CD14-positive monocyte (primary cell): Measurements from ENCODE around the gene SCG5. TPM values are rescaled to one million over a fixed set of nuclear protein-coding genes. Genes with fewer than 3 reads are reported as not detected.

ENCODE experiments used
- DNase-seq, 3 donors: peaks; one replicate each; pipeline ENCODE4 v3.0.0-alpha.2; 2011 to 2022
- H2AFZ ChIP-seq: 2 replicates; pipeline ENCODE4 v1.6.0; 2012; ENCODE audit warnings: mild to moderate bottlenecking, low read depth, low read length, inconsistent platforms; ENCODE audit not compliant: insufficient read depth, poor library complexity, severe bottlenecking
- H3K27ac ChIP-seq, 2 donors: 1 replicate in 1 of 2; 2 replicates in 1 of 2; pipeline ENCODE4 v1.5.1; 2012 to 2013; ENCODE audit warnings: low read length in 2 of 2, control low read depth in 1 of 2, inconsistent platforms in 1 of 2, low read depth in 1 of 2, mild to moderate bottlenecking in 1 of 2
- H3K27me3 ChIP-seq, 2 donors: one replicate each; pipeline versions ENCODE4 v1.6.0 to v1.6.1; 2011 to 2013; ENCODE audit warnings: low read length in 2 of 2; ENCODE audit not compliant: control insufficient read depth in 2 of 2, insufficient read depth in 2 of 2
- H3K36me3 ChIP-seq, 2 donors: replicated peaks in 1 of 2; 1 replicate in 1 of 2; 2 replicates in 1 of 2; pipeline versions ENCODE4 v1.5.1 to v1.6.1; 2012 to 2013; ENCODE audit warnings: low read length in 2 of 2, control low read depth in 1 of 2, inconsistent platforms in 1 of 2, mild to moderate bottlenecking in 1 of 2; ENCODE audit not compliant: insufficient read depth in 2 of 2, control insufficient read depth in 1 of 2
- H3K4me1 ChIP-seq, 2 donors: 1 replicate in 1 of 2; 2 replicates in 1 of 2; pipeline versions ENCODE4 v1.5.1 to v1.6.1; 2012 to 2013; ENCODE audit warnings: low read length in 2 of 2, control low read depth in 1 of 2, inconsistent platforms in 1 of 2, mild to moderate bottlenecking in 1 of 2, moderate library complexity in 1 of 2; ENCODE audit not compliant: insufficient read depth in 2 of 2, control insufficient read depth in 1 of 2
- H3K4me2 ChIP-seq: replicated peaks from 2 replicates; pipeline ENCODE3; 2012; ENCODE audit warnings: low read length, moderate library complexity, mild to moderate bottlenecking; ENCODE audit not compliant: poor library complexity, severe bottlenecking; ENCODE audit errors: extremely low read depth
- H3K4me3 ChIP-seq, 3 experiments: fragments of 200-600 bp in 1 of 3; sonication (generic) in 1 of 3; replicated peaks in 1 of 3; 1 replicate in 2 of 3; 2 replicates in 1 of 3; pipeline ENCODE4 v1.5.1; 2011 to 2013; ENCODE audit warnings: low read length in 3 of 3, mild to moderate bottlenecking in 3 of 3, control low read depth in 2 of 3, low read depth in 2 of 3, inconsistent platforms in 1 of 3, moderate library complexity in 1 of 3
- H3K79me2 ChIP-seq: 2 replicates; pipeline ENCODE4 v1.6.0; 2012; ENCODE audit warnings: mild to moderate bottlenecking, control low read depth, inconsistent platforms, low read length, moderate library complexity; ENCODE audit not compliant: insufficient read depth
- H3K9ac ChIP-seq: 2 replicates; pipeline ENCODE4 v1.6.0; 2017; ENCODE audit warnings: low read length, mild to moderate bottlenecking; ENCODE audit not compliant: insufficient read depth, poor library complexity, severe bottlenecking
- H3K9me3 ChIP-seq, 2 donors: replicated peaks in 1 of 2; 1 replicate in 1 of 2; 2 replicates in 1 of 2; pipeline versions ENCODE4 v1.5.1 to v1.6.1; 2012 to 2013; ENCODE audit warnings: low read length in 2 of 2, control low read depth in 1 of 2; ENCODE audit not compliant: control insufficient read depth in 1 of 2, insufficient read depth in 1 of 2
- H4K20me1 ChIP-seq: 2 replicates; pipeline ENCODE4 v1.6.0; 2012; ENCODE audit warnings: mild to moderate bottlenecking, low read length, control low read depth, moderate library complexity; ENCODE audit not compliant: insufficient read depth
- H3K27ac Mint-ChIP-seq, 7 donors: one replicate each; pipeline ENCODE4 v1.8.0; 2020; ENCODE audit warnings: mild to moderate bottlenecking in 7 of 7, mixed read lengths in 7 of 7, moderate library complexity in 6 of 7, inconsistent platforms in 2 of 7
- H3K27me3 Mint-ChIP-seq, 3 donors: one replicate each; pipeline ENCODE4 v1.8.0; 2021 to 2022; ENCODE audit warnings: low read depth in 3 of 3, mild to moderate bottlenecking in 3 of 3, mixed read lengths in 3 of 3, moderate library complexity in 3 of 3, inconsistent platforms in 1 of 3
- H3K36me3 Mint-ChIP-seq, 2 donors: one replicate each; pipeline ENCODE4 v1.8.0; 2020; ENCODE audit warnings: mixed read lengths in 2 of 2, inconsistent platforms in 1 of 2, mild to moderate bottlenecking in 1 of 2
- H3K4me1 Mint-ChIP-seq: one replicate; pipeline ENCODE4 v1.8.0; 2020; ENCODE audit warnings: mild to moderate bottlenecking, mixed read lengths
- H3K4me3 Mint-ChIP-seq, 2 donors: one replicate each; pipeline ENCODE4 v1.8.0; 2020; ENCODE audit warnings: mild to moderate bottlenecking in 2 of 2, mixed read lengths in 2 of 2, moderate library complexity in 1 of 2
- H3K9me3 Mint-ChIP-seq, 7 donors: one replicate each; pipeline ENCODE4 v1.8.0; 2020 to 2022; ENCODE audit warnings: mixed read lengths in 7 of 7, mild to moderate bottlenecking in 6 of 7, moderate library complexity in 6 of 7, inconsistent platforms in 2 of 7
- WGBS: methylation state at CpG from one replicate; pipeline ENCODE4 v1.1.5; 2013; ENCODE audit warnings: missing lambda C conversion rate; ENCODE audit not compliant: insufficient coverage; 5-methylcytosine and 5-hydroxymethylcytosine counted together
- intact Hi-C, 2 donors: fragments of 100-400 bp; cut with micrococcal nuclease; formaldehyde crosslinking; loops; one replicate each; pipeline versions ENCODE4 v1.15.0 to v1.15.1; 2023
- polyA plus RNA-seq, 3 donors: library from polyadenylated mRNA; depleted of rRNA in 1 of 3; unstranded in 2 of 3; stranded (reverse) in 1 of 3; fragments of 300-500 nt in 2 of 3; fragments of >200 nt in 1 of 3; fragmentation: Illumina TruSeq in 2 of 3; gene quantifications; 1 replicate in 2 of 3; 2 replicates in 1 of 3; pipeline ENCODE4 v1.2.3, GENCODE V29; 2012 to 2021
- TF ChIP-seq, protein P1 (sequence below): fragments of 200-600 bp; IDR thresholded peaks from one replicate; pipeline ENCODE4 v1.8.0; 2022; ENCODE audit warnings: antibody characterized with exemption, mild to moderate bottlenecking

The SCG5 gene
- polyA plus RNA-seq, 3 donors, result not detected

DNA sequence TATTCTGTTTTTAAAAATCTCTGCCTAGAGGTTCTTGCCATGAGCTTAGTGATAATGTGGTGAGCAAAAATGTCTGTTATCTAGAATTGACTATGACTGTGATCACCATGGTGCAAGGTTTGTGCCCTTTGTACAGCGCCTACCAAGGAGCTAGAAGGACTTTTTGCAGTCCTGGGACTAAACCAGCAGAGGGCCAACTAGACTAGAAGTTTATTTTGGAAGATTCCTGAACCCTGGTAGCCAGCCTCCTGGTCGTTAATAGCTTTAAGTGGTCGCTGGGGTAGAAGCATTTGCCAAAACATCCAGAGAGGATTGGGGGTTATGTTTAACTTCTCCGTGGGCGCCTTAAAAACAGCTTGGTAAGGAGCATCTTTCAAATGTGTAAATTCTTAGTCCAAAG lies 7.8 kb downstream of the SCG5 start:
- H3K9me3 ChIP-seq, result no peaks in the 10 kb centered on the region
- 87% methylated on average over 3 of the region's 5 CpGs for WGBS
- H3K4me1 ChIP-seq, result no peaks in the 10 kb centered on the region
- no peaks in the 10 kb centered on the region for H3K9me3 Mint-ChIP-seq
- no peak overlapping the region for H2AFZ ChIP-seq
- DNase-seq, result no peak
- no peak overlapping the region for H3K9ac ChIP-seq
- H3K4me3 ChIP-seq, result no peak overlapping the region
- H3K27ac ChIP-seq, result no peak overlapping the region
- H3K27me3 Mint-ChIP-seq, result no peaks in the 10 kb centered on the region
- no peaks in the 10 kb centered on the region for H3K27me3 ChIP-seq
- TF ChIP-seq, protein P1, sequence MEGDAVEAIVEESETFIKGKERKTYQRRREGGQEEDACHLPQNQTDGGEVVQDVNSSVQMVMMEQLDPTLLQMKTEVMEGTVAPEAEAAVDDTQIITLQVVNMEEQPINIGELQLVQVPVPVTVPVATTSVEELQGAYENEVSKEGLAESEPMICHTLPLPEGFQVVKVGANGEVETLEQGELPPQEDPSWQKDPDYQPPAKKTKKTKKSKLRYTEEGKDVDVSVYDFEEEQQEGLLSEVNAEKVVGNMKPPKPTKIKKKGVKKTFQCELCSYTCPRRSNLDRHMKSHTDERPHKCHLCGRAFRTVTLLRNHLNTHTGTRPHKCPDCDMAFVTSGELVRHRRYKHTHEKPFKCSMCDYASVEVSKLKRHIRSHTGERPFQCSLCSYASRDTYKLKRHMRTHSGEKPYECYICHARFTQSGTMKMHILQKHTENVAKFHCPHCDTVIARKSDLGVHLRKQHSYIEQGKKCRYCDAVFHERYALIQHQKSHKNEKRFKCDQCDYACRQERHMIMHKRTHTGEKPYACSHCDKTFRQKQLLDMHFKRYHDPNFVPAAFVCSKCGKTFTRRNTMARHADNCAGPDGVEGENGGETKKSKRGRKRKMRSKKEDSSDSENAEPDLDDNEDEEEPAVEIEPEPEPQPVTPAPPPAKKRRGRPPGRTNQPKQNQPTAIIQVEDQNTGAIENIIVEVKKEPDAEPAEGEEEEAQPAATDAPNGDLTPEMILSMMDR, result no peak
- H4K20me1 ChIP-seq, result no peaks in the 10 kb centered on the region
- peaks cover 7 to 61% of the 10 kb centered on the region in 2 donors for H3K36me3 ChIP-seq
- no peak overlapping the region for H3K27ac Mint-ChIP-seq
- H3K79me2 ChIP-seq, result no peaks in the 10 kb centered on the region
- no peak overlapping the region for H3K4me3 Mint-ChIP-seq
- no peak overlapping the region for H3K4me2 ChIP-seq
- H3K4me1 Mint-ChIP-seq, result no peaks in the 10 kb centered on the region
- intact Hi-C loops, result loop anchor here in 1 of 2 donors (10.0 kb wide), 1 partner anchor 55 kb away; no protein-coding TSS in a partner anchor
- H3K36me3 Mint-ChIP-seq, result peaks cover 45 to 65% of the 10 kb centered on the region in 2 donors

- H3K27ac ChIP-seq, result no peak overlapping the region
- 53% methylated on average over 4 of the region's 6 CpGs for WGBS
- peaks cover 15 to 68% of the 10 kb centered on the region in 2 donors for H3K36me3 ChIP-seq
- no peaks in the 10 kb centered on the region for H3K9me3 Mint-ChIP-seq
- H2AFZ ChIP-seq, result peak overlapping the region; percentile 38
- peaks cover 45 to 68% of the 10 kb centered on the region in 2 donors for H3K36me3 Mint-ChIP-seq
- H3K4me1 ChIP-seq, result no peaks in the 10 kb centered on the region
- no peak overlapping the region for H3K4me2 ChIP-seq
- no peak overlapping the region for H3K9ac ChIP-seq
- H3K27ac Mint-ChIP-seq, result no peak overlapping the region
- H4K20me1 ChIP-seq, result no peaks in the 10 kb centered on the region
- TF ChIP-seq, protein P1, result peak; percentile 94
- H3K9me3 ChIP-seq, result no peaks in the 10 kb centered on the region
- H3K4me1 Mint-ChIP-seq, result no peaks in the 10 kb centered on the region
- DNase-seq, result peak; percentile 37 to 60 (median 49)
- no peak overlapping the region for H3K4me3 Mint-ChIP-seq
- no peaks in the 10 kb centered on the region for H3K27me3 Mint-ChIP-seq
- intact Hi-C loops, result no loop called here
- no peaks in the 10 kb centered on the region for H3K27me3 ChIP-seq
- H3K79me2 ChIP-seq, result no peaks in the 10 kb centered on the region
- no peak overlapping the region for H3K4me3 ChIP-seq
Measured at GRCh38 chr15:32651229-32651837, 9.8 kb downstream of the SCG5 start.
